Heart left ventricle (tissue), 13 donors: ENCODE data around the gene TPRA1.

Source experiments
- POLR2A ChIP-seq, 2 donors: fragments of 450-650 bp; IDR thresholded peaks; one replicate each; pipeline ENCODE4 v1.6.1; 2017; ENCODE audit warnings: antibody characterized with exemption in 2 of 2, mild to moderate bottlenecking in 2 of 2, moderate library complexity in 2 of 2
- TF ChIP-seq, protein P1 (sequence below), 12 donors: fragments of 200-600 bp; sonication (generic) in 4 of 12; IDR thresholded peaks; one replicate each; pipeline versions ENCODE4 v1.5.0 to v1.8.0; 2018 to 2022; ENCODE audit warnings: antibody characterized with exemption in 12 of 12, mild to moderate bottlenecking in 5 of 12
- donor health status: ischemic (EF 13 %, LVEDD 7.1; RV severe dilation, severe dysfunction).
- donor health status: DM: no; HTN: yes; CAD: no.
- donor health status: DM: no; HTN: no; CAD: no.
- donor health status: ischemic (EF 25% LVEDD 6.9; RV normal size, moderate dysfunction).
- donor health status: ischemic (EF 25% LVEDD 5.7; RV mildly dilated, moderate dysfunction).
- donor health status: ischemic (EF 35%, LVEDD 5.7; RV mildly dilated, moderate dysfunction).
- donor health status: nonischemic (EF 11% LVEDD 7.7; RV severe dilation, severe dysfunction).
- donor health status: DM: yes; HTN: yes; CAD: no.
- donor health status: PGD.
- donor health status: ischemic (EF 29% LVEDD 5.4; RV normal size, mild dysfunction).
- donor health status: nonischemic (EF 23%, LVEDD 6.1; RV moderate dilation, normal function).

- TF ChIP-seq, protein P1, sequence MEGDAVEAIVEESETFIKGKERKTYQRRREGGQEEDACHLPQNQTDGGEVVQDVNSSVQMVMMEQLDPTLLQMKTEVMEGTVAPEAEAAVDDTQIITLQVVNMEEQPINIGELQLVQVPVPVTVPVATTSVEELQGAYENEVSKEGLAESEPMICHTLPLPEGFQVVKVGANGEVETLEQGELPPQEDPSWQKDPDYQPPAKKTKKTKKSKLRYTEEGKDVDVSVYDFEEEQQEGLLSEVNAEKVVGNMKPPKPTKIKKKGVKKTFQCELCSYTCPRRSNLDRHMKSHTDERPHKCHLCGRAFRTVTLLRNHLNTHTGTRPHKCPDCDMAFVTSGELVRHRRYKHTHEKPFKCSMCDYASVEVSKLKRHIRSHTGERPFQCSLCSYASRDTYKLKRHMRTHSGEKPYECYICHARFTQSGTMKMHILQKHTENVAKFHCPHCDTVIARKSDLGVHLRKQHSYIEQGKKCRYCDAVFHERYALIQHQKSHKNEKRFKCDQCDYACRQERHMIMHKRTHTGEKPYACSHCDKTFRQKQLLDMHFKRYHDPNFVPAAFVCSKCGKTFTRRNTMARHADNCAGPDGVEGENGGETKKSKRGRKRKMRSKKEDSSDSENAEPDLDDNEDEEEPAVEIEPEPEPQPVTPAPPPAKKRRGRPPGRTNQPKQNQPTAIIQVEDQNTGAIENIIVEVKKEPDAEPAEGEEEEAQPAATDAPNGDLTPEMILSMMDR (IDR thresholded peaks at IDR 0.05): no peak
- TF ChIP-seq POLR2A (IDR thresholded peaks at IDR 0.05): no peak
Observed at GRCh38 chr3:127573401-127573800, 17.1 kb downstream of the TPRA1 start.
